ENCODE data around the gene TBRG4. TPM values are rescaled to one million over a fixed set of nuclear protein-coding genes. Genes with fewer than 3 reads are reported as not detected.

Gene TBRG4
- total RNA-seq, 1 experiment from 2014 or later, result 127 TPM

- TF ChIP-seq, protein P1, sequence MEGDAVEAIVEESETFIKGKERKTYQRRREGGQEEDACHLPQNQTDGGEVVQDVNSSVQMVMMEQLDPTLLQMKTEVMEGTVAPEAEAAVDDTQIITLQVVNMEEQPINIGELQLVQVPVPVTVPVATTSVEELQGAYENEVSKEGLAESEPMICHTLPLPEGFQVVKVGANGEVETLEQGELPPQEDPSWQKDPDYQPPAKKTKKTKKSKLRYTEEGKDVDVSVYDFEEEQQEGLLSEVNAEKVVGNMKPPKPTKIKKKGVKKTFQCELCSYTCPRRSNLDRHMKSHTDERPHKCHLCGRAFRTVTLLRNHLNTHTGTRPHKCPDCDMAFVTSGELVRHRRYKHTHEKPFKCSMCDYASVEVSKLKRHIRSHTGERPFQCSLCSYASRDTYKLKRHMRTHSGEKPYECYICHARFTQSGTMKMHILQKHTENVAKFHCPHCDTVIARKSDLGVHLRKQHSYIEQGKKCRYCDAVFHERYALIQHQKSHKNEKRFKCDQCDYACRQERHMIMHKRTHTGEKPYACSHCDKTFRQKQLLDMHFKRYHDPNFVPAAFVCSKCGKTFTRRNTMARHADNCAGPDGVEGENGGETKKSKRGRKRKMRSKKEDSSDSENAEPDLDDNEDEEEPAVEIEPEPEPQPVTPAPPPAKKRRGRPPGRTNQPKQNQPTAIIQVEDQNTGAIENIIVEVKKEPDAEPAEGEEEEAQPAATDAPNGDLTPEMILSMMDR (conservative IDR thresholded peaks at IDR 0.05), result no peak
- WGBS (ENCODE audit: extremely low coverage, insufficient read length, low lambda C conversion rate), result no CpG with 5 or more reads among the region's 7 CpGs
Measured at GRCh38 chr7:45145881-45146280, 34.4 kb upstream of the TBRG4 start.

More at GRCh38 chr7:45145881-45146280, 34.4 kb upstream of the TBRG4 start:
- peaks cover 0 to 5% of the 10 kb centered on the region in 2 experiments; a peak in 2 of 4 replicates for H3K4me1 Mint-ChIP-seq
- H3K9me3 Mint-ChIP-seq, result no peaks in the 10 kb centered on the region
- Histone ChIP-seq H3K4me2 (ENCODE audit: insufficient read depth, insufficient read length, low read length) (no peak overlapping the region), H4K8ac (replicated peaks; ENCODE audit: insufficient read length, low read depth, low read length) (no peak overlapping the region), H4K91ac (ENCODE audit: insufficient read length, low read depth, low read length) (no peak overlapping the region), H3K23ac (ENCODE audit: insufficient read length, low read depth, low read length) (no peak overlapping the region), H3T11ph (ENCODE audit: low read length) (no peak overlapping the region), H3K14ac (ENCODE audit: insufficient read depth, low read length) (no peak overlapping the region), H3K27ac (ENCODE audit: insufficient read length, low read depth, low read length) (no peak overlapping the region), H3K79me2 (ENCODE audit: insufficient read depth, low read length) (no peaks in the 10 kb centered on the region), H2BK12ac (ENCODE audit: insufficient read length, low read depth, low read length) (no peak overlapping the region), H3K4ac (ENCODE audit: low read depth, low read length) (no peak overlapping the region), H3K23me2 (ENCODE audit: insufficient read length, low read depth, low read length, poor library complexity, severe bottlenecking) (no peaks in the 10 kb centered on the region), H2AK5ac (ENCODE audit: insufficient read length, low read length) (no peak overlapping the region), H4K20me1 (ENCODE audit: control insufficient read depth, insufficient read depth, insufficient read length) (no peaks in the 10 kb centered on the region), H4K5ac (ENCODE audit: insufficient read length, low read depth, low read length) (no peak overlapping the region), H3K9me3 (ENCODE audit: control insufficient read depth, low read depth, low read length) (no peaks in the 10 kb centered on the region), H3K56ac (ENCODE audit: insufficient read length, low read depth, low read length) (no peak overlapping the region), H2BK5ac (ENCODE audit: insufficient read length, low read length) (no peak overlapping the region), H2BK15ac (ENCODE audit: low read depth, low read length) (no peak overlapping the region), H2BK120ac (ENCODE audit: low read depth, low read length, poor library complexity, severe bottlenecking) (no peak overlapping the region), H3K4me1 (ENCODE audit: insufficient read depth, low read length) (peaks cover 2% of the 10 kb centered on the region; the same call in 1 of the 2 replicates), H3K18ac (ENCODE audit: insufficient read length, low read depth, low read length) (no peak overlapping the region), H3K79me1 (ENCODE audit: insufficient read depth, low read depth, low read length, poor library complexity, severe bottlenecking) (no peaks in the 10 kb centered on the region), H2AFZ (ENCODE audit: low read length) (no peak overlapping the region), H3K27me3 (ENCODE audit: insufficient read depth, low read length) (no peaks in the 10 kb centered on the region), H2BK20ac (ENCODE audit: low read depth, low read length, poor library complexity, severe bottlenecking) (no peak overlapping the region), H3K9ac (ENCODE audit: extremely low read depth, insufficient read length, low read length) (no peak overlapping the region)
- H3K4me3 Mint-ChIP-seq, result no peak overlapping the region
- H3K27ac Mint-ChIP-seq, result no peak overlapping the region
- peaks cover 12% of the 10 kb centered on the region for H3K27me3 Mint-ChIP-seq (ENCODE audit: low read depth)
- peak; percentile 10 for DNase-seq
- no peaks in the 10 kb centered on the region for H3K36me3 Mint-ChIP-seq (ENCODE audit: insufficient read depth in 1 of 3, low read depth in 3 of 3)

All from H9 (cell line).